Measurements from ENCODE around the gene IPCEF1. TPM values are rescaled to one million over a fixed set of nuclear protein-coding genes. Genes with fewer than 3 reads are reported as not detected.

The IPCEF1 gene
- total RNA-seq, 1 experiment from 2014 or later, result 0.52 TPM

DNA sequence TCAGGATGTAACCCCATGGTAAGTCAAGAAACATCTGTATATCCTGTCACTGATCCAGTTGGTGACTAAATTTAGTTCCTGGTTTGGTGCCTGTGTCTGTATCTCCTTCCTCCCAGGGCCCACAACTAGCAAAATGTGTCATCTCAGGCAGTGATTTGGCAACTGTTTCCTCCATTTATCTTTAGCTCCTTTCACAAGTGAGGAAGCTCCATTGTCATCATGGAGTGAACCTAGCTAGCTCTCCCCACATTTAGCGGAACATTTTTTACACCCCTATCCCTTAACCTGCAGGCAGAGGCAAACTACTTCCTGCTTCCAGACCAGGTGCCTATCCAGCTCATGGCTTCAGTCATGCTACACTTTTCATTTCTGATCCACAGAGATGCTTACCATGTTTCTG is 99.5 kb downstream of the IPCEF1 start:
- no peaks in the 10 kb centered on the region for H3K27me3 Mint-ChIP-seq (ENCODE audit: unreplicated experiment)
- peaks cover 2% of the 10 kb centered on the region for H3K9me3 Mint-ChIP-seq (ENCODE audit: low read depth, unreplicated experiment)
- no peaks in the 10 kb centered on the region for H3K36me3 Mint-ChIP-seq (ENCODE audit: insufficient read depth, unreplicated experiment)
- DNase-seq, result no peak
- no peak overlapping the region for H3K27ac Mint-ChIP-seq (ENCODE audit: unreplicated experiment)
- H3K4me3 Mint-ChIP-seq (ENCODE audit: low read depth, unreplicated experiment), result no peak overlapping the region
- intact Hi-C loops (cut with micrococcal nuclease; ENCODE audit: unreplicated experiment), result no loop called here
- no peaks in the 10 kb centered on the region for H3K4me1 Mint-ChIP-seq (ENCODE audit: low read depth, unreplicated experiment)
- BruUV-seq (replicated peaks), result no TSS peak
- CTCF ChIA-PET, result no interaction called here
- TF ChIP-seq CTCF (IDR thresholded peaks at IDR 0.05; ENCODE audit: unreplicated experiment), result no peak

DNA sequence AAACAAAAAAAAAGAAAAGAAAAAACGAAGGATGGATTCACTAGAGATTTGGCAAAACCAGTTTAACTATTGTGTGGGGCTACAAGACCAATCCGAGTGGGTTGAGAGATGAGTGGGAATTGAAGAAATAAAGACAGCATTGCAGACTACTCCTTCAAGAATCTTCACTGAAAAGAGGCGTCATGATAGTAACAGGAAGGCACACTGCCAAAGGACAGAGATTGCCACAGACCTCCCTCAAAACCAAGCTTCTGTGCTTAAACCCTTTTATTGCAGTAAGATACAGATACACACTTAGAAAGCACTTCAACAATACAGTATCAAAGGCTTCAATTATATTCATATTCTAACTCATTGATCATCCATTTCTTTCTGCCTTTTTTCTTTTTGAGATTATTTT is 103.9 kb downstream of the IPCEF1 start:
- Mint-ChIP-seq H3K9me3 (ENCODE audit: low read depth, unreplicated experiment) (peaks cover 2% of the 10 kb centered on the region), H3K4me1 (ENCODE audit: low read depth, unreplicated experiment) (peaks cover under 1% of the 10 kb centered on the region), H3K4me3 (ENCODE audit: low read depth, unreplicated experiment) (no peak overlapping the region), H3K27ac (ENCODE audit: unreplicated experiment) (no peak overlapping the region), H3K36me3 (ENCODE audit: insufficient read depth, unreplicated experiment) (no peaks in the 10 kb centered on the region), H3K27me3 (ENCODE audit: unreplicated experiment) (no peaks in the 10 kb centered on the region)
- no TSS peak for BruUV-seq (replicated peaks)
- no peak for DNase-seq
- CTCF ChIA-PET, result no interaction called here
- intact Hi-C loops (cut with micrococcal nuclease; ENCODE audit: unreplicated experiment), result no loop called here
- no peak for TF ChIP-seq CTCF (IDR thresholded peaks at IDR 0.05; ENCODE audit: unreplicated experiment)

DNA sequence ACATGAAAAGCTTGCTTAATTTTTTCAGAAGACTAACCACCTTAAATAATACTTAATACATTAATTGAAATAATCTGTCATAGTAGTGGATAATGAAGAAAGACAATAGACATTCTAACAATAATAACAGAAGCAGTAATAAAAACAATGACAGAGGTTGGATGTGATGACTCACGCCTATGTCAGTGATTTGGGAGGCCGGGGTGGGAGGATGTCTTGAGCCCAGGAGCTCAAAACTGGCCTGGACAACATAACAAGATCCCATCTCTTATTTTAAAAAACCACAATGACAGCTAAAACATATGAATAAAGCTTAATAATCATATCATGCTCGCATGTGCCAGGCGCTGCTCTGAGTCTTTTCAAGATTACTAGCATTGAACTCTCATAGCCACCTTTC is 105.5 kb downstream of the IPCEF1 start:
- Mint-ChIP-seq H3K9me3 (ENCODE audit: low read depth, unreplicated experiment) (no peaks in the 10 kb centered on the region), H3K27me3 (ENCODE audit: unreplicated experiment) (no peaks in the 10 kb centered on the region), H3K27ac (ENCODE audit: unreplicated experiment) (no peak overlapping the region), H3K4me1 (ENCODE audit: low read depth, unreplicated experiment) (peaks cover 16% of the 10 kb centered on the region), H3K4me3 (ENCODE audit: low read depth, unreplicated experiment) (no peak overlapping the region), H3K36me3 (ENCODE audit: insufficient read depth, unreplicated experiment) (no peaks in the 10 kb centered on the region)
- DNase-seq, result no peak
- no TSS peak for BruUV-seq (replicated peaks)
- CTCF ChIA-PET, result interaction anchor here (0.5 kb wide), 1 partner anchor 59 kb away, joined by 3 read pairs; no protein-coding TSS in a partner anchor
- intact Hi-C loops (cut with micrococcal nuclease; ENCODE audit: unreplicated experiment), result no loop called here
- TF ChIP-seq CTCF (IDR thresholded peaks at IDR 0.05; ENCODE audit: unreplicated experiment), result no peak

GRCh38 chr6:154249499-154250298 is 106.9 kb downstream of the IPCEF1 start:
- intact Hi-C loops (cut with micrococcal nuclease; ENCODE audit: unreplicated experiment), result no loop called here
- peaks cover 17% of the 10 kb centered on the region for H3K4me1 Mint-ChIP-seq (ENCODE audit: low read depth, unreplicated experiment)
- CTCF ChIA-PET, result no interaction called here
- no TSS peak for BruUV-seq (replicated peaks)
- no peaks in the 10 kb centered on the region for H3K9me3 Mint-ChIP-seq (ENCODE audit: low read depth, unreplicated experiment)
- DNase-seq, result no peak
- no peak overlapping the region for H3K27ac Mint-ChIP-seq (ENCODE audit: unreplicated experiment)
- H3K36me3 Mint-ChIP-seq (ENCODE audit: insufficient read depth, unreplicated experiment), result no peaks in the 10 kb centered on the region
- H3K4me3 Mint-ChIP-seq (ENCODE audit: low read depth, unreplicated experiment), result no peak overlapping the region
- H3K27me3 Mint-ChIP-seq (ENCODE audit: unreplicated experiment), result no peaks in the 10 kb centered on the region
- no peak for TF ChIP-seq CTCF (IDR thresholded peaks at IDR 0.05; ENCODE audit: unreplicated experiment)
